IMR-90 (cell line): ENCODE measurements around the gene TMEM181.

Experiments
- BHLHE40 ChIP-seq: fragments of 150-350 bp; IDR thresholded peaks from 2 replicates; pipeline ENCODE4 v1.6.1; 2016; ENCODE audit warnings: mild to moderate bottlenecking, low read depth, low read length
- CEBPB ChIP-seq: IDR thresholded peaks from 2 replicates; pipeline ENCODE4 v1.6.1; 2012; ENCODE audit warnings: low read depth, low read length, improper control_type of control experiment
- CTCF ChIP-seq: conservative IDR thresholded peaks from 2 replicates; pipeline ENCODE4 v1.5.1; 2012; ENCODE audit warnings: mild to moderate bottlenecking, low read depth, low read length, improper control_type of control experiment
- MAZ ChIP-seq: IDR thresholded peaks from 2 replicates; pipeline ENCODE4 v1.6.1; 2012; ENCODE audit warnings: low read depth, mild to moderate bottlenecking, low read length, improper control_type of control experiment, moderate library complexity, borderline replicate concordance
- MXI1 ChIP-seq: IDR thresholded peaks from 2 replicates; pipeline ENCODE4 v1.6.1; 2012; ENCODE audit warnings: low read depth, mild to moderate bottlenecking, low read length, moderate library complexity, borderline replicate concordance
- POLR2A ChIP-seq: IDR thresholded peaks from 2 replicates; pipeline ENCODE4 v1.6.1; 2012; ENCODE audit warnings: mild to moderate bottlenecking, low read depth, low read length
- RAD21 ChIP-seq: IDR thresholded peaks from 2 replicates; pipeline ENCODE4 v1.6.1; 2012; ENCODE audit warnings: low read length, improper control_type of control experiment
- TF ChIP-seq, protein P1 (sequence below): fragments of 150-350 bp; IDR thresholded peaks from 2 replicates; pipeline ENCODE4 v1.6.1; 2017; ENCODE audit warnings: mild to moderate bottlenecking, antibody characterized with exemption, low read length, low read depth

- TF ChIP-seq CTCF (no peak), BHLHE40 (no peak), POLR2A (no peak), MXI1 (no peak), RAD21 (no peak), MAZ (no peak), CEBPB (no peak)
- TF ChIP-seq, protein P1, sequence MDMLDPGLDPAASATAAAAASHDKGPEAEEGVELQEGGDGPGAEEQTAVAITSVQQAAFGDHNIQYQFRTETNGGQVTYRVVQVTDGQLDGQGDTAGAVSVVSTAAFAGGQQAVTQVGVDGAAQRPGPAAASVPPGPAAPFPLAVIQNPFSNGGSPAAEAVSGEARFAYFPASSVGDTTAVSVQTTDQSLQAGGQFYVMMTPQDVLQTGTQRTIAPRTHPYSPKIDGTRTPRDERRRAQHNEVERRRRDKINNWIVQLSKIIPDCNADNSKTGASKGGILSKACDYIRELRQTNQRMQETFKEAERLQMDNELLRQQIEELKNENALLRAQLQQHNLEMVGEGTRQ = no peak
Observed at GRCh38 chr6:158633127-158633526, 73.2 kb downstream of the TMEM181 start.
